ENCODE measurements around the gene GSTM4.
"Not testable (repeated sequence)": the region's sequence is repeated elsewhere in the genome, so short reads cannot be mapped to it uniquely, and the experiment has no call there.

The GSTM4 gene

DNA sequence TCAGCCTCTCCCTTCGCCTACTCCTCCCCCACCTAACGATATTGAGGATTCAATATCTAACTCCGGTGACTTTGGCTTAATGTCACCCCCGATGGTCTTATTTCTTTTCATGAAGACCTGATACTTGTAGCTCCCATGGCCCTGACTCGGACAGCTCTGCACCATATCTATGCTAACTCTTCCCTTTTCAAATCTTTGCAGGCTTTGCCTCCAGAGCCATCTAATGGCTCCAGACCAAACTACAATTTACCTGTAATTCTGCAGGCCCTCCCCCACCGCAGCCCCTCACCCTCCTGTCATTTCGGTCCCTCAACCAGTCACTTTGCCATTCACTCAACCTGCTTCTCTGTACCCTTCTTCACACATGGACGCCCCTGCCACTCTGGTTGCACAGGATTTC is 48.3 kb downstream of the GSTM4 start:
- peaks cover 2% of the 10 kb centered on the region for H3K36me3 Mint-ChIP-seq (ENCODE audit: low read depth)
- no peaks in the 10 kb centered on the region for H3K4me1 Mint-ChIP-seq (ENCODE audit: low read depth)
- no peak overlapping the region for H3K27ac Mint-ChIP-seq
- no peaks in the 10 kb centered on the region for H3K27me3 Mint-ChIP-seq (ENCODE audit: low read depth)
- no peak for DNase-seq (ENCODE audit: low spot score)
- H3K4me3 Mint-ChIP-seq, result no peak overlapping the region
- H3K9me3 Mint-ChIP-seq, result peaks cover 10% of the 10 kb centered on the region

DNA sequence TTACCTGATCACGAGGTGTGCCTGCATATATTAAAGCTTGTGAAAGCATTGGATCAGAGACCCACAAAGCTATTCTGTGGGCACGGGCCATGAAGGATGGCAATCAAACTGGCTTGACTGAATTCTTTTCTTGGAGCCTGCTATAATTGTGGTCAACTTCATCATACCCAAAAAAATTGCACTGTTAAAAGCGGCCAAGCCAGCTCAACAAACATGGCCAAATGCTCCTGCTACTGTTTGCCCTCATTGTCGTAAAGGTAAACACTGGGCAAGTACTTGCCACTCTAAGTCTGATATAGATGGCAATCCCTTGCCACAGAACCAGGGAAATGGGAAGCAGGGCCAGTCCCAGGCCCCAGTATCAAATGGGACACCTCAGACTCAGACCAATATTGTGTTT is 49.5 kb downstream of the GSTM4 start:
- Mint-ChIP-seq H3K4me1 (ENCODE audit: low read depth) (no peaks in the 10 kb centered on the region), H3K9me3 (peaks cover 14% of the 10 kb centered on the region), H3K27me3 (ENCODE audit: low read depth) (no peaks in the 10 kb centered on the region)

DNA sequence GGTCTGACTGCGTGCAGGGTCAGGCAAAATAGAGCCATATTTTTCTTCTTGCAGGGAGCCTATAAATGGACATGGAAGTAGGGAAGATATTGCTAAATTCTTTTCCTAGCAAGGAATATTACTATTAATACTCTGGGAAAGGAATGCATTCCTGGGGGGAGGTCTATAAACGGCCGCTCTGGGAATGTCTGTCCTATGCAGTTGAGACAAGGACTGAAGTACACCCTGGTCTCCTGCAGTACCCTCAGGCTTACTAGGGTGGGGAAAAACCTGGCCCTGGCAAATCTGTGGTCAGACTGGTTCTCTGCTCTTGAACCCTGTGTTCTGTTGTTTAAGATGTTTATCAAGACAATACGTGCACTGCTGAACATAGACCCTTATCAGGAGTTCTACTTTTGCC is 53.0 kb downstream of the GSTM4 start:
- H3K9me3 Mint-ChIP-seq, result peaks cover 14% of the 10 kb centered on the region
- H3K27me3 Mint-ChIP-seq (ENCODE audit: low read depth); H3K36me3 Mint-ChIP-seq (ENCODE audit: low read depth); H3K4me3 Mint-ChIP-seq; H3K27ac Mint-ChIP-seq; H3K4me1 Mint-ChIP-seq (ENCODE audit: low read depth); DNase-seq (ENCODE audit: low spot score): not testable (repeated sequence)

More for the DNA sequence above, 49.5 kb downstream of the GSTM4 start:
- Mint-ChIP-seq H3K36me3 (ENCODE audit: low read depth) (peaks cover 4% of the 10 kb centered on the region), H3K27ac (no peak overlapping the region), H3K4me3 (no peak overlapping the region)
- no peak for DNase-seq (ENCODE audit: low spot score)

DNA sequence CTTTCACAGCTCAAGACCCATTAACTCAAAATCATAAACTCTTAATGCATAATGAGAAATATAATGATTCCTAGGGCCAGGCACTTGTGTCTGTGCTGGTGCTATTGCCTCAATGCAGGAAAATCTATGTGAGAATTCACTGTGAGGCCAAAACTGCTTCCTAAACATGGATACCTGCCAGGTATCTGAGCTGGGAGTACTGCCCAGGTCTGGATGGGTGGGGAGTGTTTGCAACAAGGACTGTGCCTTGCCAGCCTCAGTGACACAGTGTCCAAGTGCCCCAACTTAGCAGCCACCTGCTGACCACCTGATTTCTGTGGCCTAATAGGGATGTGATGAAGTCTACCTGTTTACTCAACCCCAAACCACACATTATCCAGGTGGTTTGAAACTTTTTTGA is 53.9 kb downstream of the GSTM4 start:
- not testable (repeated sequence) for H3K36me3 Mint-ChIP-seq (ENCODE audit: low read depth); H3K4me3 Mint-ChIP-seq; DNase-seq (ENCODE audit: low spot score); H3K27ac Mint-ChIP-seq; H3K4me1 Mint-ChIP-seq (ENCODE audit: low read depth); H3K27me3 Mint-ChIP-seq (ENCODE audit: low read depth)
- H3K9me3 Mint-ChIP-seq, result peaks cover 14% of the 10 kb centered on the region
